HG03439 (cell line): ENCODE data around the gene TFCP2L1.
"Not testable (repeated sequence)": the region's sequence is repeated elsewhere in the genome, so short reads cannot be mapped to it uniquely, and the experiment has no call there.

Source experiments
- ATAC-seq: cut with Tn5 transposase; IDR thresholded peaks from one replicate; pipeline ENCODE4 v1.9.1; 2021; ENCODE audit warnings: mild to moderate bottlenecking, moderate library complexity; ENCODE audit not compliant: unreplicated experiment

The TFCP2L1 gene, protein sequence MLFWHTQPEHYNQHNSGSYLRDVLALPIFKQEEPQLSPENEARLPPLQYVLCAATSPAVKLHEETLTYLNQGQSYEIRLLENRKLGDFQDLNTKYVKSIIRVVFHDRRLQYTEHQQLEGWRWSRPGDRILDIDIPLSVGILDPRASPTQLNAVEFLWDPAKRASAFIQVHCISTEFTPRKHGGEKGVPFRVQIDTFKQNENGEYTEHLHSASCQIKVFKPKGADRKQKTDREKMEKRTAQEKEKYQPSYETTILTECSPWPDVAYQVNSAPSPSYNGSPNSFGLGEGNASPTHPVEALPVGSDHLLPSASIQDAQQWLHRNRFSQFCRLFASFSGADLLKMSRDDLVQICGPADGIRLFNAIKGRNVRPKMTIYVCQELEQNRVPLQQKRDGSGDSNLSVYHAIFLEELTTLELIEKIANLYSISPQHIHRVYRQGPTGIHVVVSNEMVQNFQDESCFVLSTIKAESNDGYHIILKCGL

DNA sequence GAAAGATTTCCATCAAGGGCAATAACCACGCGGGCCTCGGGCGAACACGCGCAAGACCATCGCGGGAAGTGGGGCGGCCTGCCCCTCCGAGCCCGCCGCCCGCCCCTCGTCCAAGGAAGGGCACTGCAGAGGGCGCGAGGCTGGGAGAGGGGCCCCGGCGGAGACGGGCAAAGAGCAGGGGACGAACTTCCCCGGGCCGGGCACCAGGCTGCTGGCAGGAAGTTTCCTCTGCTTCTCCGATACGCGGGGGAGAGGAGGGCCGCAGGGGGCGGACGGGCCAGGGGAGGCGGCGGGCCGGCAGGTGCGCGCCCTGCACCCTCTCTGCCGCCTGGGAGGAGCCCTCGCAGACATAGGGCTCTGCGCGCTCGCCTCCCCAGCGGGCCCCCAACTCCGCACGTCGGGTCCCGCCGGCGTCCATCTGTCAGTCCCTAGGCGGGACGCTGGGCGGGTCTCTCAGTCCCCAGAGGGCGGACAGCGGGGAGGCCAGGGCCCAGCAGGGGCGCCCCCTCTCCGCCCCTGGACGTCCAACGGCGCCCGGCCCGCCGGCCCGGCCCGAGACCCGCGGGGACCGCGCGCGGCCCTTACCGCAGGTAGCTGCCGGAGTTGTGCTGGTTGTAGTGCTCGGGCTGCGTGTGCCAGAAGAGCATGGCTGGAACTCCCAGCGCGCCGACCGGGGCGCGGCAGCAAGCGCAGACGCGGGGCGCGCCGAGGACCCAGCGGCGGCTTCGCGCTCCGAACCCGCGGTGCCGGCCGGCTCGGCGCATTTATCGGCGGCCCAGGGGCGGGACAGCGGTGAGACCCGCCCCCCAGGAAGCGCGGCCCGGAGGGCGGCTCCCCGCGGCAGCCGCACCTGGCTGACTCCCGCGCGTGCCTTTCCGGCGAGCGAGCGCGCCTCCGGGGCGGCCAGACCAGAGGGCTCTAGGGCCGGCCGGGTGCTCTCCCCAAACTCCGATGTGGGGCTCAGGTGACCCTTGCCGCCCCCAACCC is at the start of gene TFCP2L1:
Gene TFCP2L1, minus strand, starts transcription at position 740 of the 987 bp plus-strand sequence. Its CDS starts 93 bp downstream, at position 647.
- ATAC-seq = no peak

DNA sequence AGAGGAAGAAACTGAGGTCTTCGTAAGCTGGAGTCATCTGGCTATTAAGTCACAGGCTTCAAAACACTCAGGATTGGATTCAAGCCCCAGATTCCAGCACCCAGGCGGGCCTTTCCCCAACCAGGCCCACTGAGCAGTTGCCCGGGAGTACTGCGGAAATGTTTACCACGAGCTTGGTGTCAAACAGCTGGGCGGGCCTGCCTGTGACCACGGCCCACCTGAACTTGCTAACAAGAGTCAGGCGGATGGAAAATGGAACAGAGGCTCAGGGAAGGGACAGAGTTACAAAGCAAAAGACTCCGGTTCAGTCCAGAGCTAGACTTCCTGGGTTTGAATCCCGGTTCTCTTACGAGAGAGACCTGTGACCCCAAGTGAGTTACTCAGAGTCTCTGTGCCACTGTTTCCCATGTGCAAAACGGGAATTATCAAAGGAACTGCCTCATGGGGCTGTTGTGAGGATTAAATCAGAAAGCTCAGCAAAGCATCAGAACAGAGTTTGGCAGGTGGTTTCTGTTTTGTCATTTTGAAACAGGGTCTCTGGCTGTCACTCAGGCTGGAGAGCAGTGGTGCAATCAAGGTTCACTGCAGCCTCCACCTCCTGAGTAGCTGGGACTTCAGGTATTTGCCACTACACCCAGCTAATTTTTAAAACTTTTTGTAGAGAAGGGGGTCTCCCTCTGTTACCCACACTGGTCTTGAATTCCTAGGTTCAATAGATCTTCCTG is 49.0 kb upstream of the TFCP2L1 start:
- ATAC-seq = peak; percentile 71

DNA sequence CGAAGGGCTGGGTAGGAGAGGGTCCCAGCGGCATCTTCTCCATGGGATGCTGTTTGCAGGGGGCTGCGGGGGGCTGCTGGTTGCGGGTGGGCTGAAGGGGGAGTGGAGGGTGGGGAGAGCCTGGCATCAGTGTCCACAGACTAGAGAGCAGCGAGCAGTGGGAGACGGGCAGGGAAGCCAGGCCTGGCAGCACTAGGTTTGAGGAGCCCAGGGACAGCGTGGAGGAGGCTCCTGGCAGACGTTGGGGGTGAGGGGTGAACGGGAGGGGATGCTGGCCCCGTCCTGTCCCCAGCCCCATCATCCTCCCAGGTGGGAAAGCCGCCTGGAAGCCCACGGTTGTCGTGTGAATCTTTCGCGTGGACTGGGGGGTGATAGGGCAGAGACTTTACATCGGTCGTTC is 48.2 kb upstream of the TFCP2L1 start:
- no peak for ATAC-seq

DNA sequence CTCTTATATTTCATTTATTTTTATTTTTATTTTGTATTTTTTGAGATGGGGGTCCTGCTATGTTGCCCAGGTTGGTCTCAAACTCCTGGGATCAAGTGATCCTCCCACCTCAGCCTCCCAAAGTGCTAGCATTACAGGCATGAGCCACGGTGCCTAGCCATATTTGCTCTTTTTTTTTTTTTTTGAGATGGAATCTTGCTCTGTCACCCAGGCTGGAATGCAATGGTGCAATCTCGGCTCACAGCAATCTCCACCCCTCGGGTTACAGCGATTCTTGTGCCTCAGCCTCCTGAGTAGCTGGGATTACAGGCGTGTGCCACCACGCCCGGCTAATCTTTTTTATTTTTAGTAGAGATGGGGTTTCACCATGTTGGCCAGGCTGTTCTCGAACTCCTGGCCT is 46.3 kb upstream of the TFCP2L1 start:
- ATAC-seq = not testable (repeated sequence)

DNA sequence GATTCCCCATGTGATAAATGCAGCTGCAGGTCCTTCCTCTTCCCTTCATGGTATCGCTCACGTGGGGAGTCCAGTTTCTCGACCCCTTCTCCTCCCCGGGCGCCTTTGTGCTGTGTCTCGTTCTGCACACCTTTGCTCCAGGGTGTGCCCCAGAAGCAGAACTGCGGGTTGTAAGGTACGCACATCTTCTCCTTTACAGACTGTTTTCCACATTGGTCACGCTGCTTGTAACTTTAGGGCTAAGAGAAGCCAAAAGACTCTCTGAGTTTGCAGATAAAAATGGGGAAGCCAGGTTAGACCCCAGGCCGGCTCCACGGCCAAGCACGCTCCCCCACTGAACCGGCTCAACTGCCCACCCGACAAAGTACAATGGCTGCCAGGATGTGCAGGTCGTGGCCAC is 45.9 kb upstream of the TFCP2L1 start:
- ATAC-seq = no peak

DNA sequence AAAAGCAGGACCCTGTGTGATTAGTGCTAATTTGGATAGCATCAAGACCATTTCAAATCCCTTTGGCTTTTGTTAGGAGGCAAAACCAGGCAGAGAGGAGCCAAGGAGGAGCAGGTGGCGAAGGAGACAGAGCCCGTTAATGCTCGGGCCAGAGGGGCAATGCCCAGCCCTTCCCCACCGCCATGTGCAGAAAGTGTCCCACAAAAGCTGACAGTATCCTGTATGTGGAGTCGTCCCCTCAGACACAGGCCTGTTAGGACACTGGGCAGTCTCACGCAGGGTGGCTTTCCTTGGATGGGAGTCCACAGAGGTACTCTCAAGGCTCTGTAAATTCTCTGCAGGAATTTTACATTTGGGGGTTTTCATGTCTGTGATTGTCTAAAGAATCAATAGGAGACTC is 44.8 kb upstream of the TFCP2L1 start:
- ATAC-seq = no peak

DNA sequence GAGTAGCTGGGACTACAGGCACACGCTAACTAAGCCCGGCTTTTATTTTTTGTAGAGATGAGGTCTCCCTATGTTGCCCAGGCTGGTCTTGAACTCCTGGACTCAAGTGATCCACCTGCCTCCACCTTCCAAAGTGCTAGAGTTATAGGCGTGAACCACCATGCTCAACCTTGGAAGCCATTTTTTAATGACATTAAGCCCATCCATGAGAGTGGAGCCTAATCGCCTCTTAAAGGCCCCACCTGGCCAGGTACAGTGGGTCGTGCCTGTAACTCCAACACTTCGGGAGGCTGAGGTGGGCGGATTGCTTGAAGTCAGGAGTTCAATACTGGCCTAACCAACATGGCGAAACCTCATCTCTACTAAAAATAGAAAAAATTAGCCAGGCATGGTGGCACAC is 41.6 kb upstream of the TFCP2L1 start:
- no peak for ATAC-seq

DNA sequence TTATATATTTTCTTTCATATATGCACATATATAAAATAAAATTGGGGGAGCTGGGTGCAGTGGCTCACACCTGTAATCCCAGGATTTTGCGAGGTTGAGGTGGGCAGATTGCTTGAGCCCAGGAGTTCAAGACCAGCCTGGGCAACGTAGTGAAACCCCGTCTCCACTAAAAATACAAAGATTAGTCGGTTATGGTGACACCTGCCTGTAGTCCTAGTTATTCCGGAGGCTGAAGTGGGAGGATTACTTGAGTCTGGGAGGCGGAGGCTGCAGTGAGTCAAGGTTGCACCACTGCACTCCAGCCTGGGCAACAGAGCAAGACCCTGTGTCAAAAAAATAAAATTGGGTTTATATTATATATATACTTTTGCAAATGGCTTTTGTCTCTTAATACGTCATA is 39.6 kb upstream of the TFCP2L1 start:
- no peak for ATAC-seq

DNA sequence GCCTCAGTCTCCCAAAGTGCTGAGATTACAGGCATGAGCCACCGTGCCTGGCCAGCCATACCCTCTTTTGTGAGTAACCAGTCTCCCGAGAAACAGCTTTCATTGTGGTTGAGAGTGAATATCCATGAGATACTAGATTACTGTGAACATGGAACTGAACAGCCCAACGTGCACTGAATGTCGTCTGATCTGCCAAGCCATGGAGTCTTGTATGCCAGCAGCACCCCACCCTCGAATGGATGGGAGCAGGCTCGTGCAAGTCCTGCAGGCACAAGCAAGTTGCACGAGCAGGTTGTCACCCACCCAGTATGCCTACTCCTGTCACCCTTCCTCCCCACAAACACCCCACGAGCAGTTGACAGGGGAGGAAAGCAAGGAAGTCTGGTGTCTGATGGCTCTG is 36.5 kb upstream of the TFCP2L1 start:
- no peak for ATAC-seq

DNA sequence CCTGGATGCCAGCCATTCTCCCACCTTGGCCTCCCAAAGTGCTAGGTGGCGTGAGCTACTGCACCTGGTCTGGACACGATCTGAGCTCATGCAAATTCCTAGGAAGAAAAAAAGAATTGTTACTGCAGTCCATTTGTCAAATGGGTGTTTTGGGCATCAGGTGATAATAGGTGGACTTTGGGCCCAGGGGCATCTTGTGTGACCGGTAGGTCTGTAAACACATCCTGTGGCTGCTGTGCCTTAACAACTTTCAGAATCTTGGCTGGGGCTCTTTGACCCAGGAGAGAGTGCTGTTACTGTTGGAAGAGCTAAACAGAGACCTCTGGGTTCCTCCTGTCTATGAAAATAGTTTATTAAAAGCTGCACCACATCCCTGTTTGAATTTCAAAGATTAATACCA is 34.9 kb upstream of the TFCP2L1 start:
- ATAC-seq = no peak

DNA sequence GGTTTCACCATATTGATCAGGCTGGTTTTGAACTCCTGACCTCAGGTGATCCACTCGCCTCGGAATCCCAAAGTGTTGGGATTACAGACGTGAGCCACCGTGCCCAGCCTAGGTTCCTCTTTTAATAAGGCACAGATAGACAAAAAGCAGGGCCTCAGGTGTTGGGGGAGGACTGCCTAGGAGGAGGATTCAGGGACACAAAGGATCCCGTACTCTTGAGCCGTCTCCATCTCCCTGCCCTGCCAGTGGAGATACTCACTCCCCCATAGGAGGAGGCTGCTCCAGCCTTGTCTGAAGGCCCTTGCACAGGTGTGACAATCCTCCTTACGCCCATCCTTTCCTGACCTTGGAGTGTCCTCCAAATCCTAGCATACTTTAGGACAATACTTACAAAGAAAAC is 32.0 kb upstream of the TFCP2L1 start:
- ATAC-seq = no peak

DNA sequence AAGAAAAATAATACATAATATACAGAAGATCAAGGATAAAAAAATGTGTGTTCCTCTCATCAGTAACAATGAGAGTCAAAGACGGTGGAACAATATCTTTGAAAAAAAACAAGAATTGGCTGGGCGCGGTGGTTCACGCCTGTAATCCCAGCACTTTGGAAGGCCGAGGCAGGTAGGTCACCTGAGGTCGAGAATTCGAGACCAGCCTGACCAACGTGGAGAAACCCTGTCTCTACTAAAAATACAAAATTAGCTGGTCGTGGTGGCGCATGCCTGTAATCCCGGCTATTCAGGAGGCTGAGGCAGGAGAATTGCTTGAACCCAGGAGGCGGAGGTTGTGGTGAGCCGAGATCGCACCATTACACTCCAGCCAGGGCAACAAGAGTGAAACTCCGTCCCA is 28.7 kb upstream of the TFCP2L1 start:
- not testable (repeated sequence) for ATAC-seq

DNA sequence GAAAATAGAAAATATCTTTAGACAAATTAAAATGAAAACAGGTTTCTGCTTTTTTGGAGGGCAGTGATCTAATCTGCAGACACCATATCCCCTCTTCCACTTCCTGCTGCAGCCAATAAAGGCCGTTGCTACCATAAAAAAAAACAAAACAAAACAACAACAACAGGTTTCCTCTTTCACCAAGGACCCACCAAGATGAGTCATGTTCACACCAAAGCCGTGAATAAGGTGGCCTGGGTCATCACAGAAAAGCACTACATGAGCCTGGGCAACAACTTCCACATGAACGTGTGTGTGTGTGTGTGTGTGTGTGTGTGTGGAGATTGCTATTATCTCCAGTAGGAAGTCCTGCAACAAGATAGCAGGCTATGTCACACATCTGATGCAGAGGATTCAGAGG is 24.8 kb upstream of the TFCP2L1 start:
- peak; percentile 85 for ATAC-seq

DNA sequence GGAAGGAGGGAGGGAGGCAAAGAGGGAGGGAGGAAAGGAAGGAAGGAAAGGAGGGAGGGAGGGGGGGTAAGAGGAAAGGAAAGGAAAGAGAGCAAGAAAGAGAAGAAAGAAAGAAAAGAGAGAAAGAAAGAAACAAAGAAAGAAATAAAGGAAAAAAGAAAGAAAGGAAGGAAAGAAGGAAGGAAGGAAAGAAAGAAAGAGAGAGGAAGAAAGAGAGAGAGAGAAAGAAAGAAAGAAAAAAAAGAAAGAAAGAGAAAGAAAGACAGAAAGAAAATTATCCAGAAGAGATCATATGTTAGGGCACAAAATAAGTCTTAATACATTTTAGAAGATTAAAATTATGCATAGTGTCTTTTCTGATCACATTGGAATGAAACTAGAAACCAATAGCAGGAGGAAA is 24.3 kb upstream of the TFCP2L1 start:
- no peak for ATAC-seq

DNA sequence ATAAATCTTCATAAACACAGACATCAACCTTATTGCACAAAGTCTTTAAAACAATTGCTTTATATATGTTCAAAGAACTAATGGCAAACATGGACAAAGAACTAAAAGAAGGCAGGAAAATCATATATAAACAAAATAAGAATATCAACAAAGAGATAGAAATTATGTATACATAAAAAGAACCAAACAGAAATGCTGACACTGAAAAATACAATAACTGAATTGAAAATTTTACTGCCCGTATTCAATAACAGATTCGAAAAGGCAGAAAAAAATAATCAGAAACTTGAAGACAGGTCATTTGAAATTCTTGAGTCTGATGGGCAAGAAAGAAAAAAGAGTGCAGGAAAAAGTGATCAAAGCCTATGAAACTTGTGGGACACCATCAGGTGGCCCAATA is 22.0 kb upstream of the TFCP2L1 start:
- no peak for ATAC-seq

DNA sequence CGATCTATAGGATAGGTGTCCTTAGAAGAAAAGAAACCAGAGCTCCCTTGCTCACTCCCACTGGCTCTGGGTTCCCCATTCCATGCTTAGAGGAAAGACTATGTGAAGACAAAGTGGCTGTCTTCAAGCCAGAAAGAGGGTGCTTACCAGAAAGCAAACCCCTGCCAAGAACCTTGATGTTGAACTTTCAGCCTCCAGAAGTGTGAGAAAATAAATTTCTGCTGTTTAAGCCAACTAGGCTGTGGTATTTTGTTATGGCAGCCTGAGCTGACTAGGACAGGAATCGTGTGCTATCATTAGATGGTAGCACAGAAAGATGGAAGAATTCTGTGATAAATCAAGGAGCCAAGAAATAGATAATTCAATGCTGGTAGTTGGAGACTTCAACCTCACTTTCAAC is 19.9 kb upstream of the TFCP2L1 start:
- no peak for ATAC-seq

DNA sequence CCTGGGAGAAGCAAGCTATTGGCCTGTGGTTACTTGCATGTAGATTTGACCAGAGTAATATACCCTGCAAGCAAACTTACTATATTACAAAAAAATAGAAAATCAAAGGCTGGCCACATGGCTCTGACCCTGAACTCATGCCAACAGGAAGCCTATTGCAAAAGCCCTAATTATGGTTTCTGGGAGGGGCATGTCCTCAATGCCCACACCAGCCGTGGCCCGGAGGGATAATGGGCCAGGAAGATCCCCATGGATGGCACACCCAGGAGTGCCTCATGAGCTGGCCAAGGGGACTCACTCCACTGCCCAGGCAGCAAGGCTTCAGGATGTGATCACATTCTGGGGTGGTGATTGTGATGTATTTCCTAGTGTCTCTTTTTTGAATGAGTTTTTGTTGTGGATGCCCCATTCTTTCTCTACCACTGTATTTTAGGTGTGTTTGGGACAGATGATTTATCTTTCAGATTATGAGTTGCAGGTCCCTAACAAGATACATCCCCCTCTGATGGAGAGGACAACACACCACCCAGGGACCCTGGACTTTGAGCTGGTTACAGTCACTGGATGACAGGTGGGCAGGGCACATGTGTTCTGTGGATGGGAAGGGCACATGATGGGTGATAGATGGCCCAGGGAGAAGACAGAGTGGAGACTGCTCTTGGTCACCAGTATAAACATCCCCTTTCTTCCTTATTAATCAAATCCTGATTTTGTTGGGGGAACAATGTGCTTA is 18.7 kb upstream of the TFCP2L1 start:
- ATAC-seq = no peak

DNA sequence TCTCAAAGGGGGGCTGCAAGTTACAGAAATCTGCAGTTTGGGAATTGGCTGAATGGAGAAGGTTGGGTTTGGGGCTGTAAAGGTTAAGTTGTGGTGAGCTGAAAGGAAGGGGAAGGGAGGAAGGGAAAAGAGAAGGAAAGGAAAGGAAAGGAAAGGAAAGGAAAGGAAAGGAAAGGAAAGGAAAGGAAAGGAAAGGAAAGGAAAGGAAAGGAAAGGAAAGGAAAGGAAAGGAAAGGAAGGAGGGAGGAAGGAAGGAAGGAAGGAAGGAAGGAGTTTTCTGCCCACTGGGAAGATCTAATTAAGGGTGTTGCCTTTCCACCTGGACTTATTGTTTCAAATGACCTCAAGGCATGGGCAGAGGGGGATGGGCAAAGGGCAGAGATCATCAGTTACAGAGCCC is 16.2 kb upstream of the TFCP2L1 start:
- ATAC-seq = not testable (repeated sequence)

DNA sequence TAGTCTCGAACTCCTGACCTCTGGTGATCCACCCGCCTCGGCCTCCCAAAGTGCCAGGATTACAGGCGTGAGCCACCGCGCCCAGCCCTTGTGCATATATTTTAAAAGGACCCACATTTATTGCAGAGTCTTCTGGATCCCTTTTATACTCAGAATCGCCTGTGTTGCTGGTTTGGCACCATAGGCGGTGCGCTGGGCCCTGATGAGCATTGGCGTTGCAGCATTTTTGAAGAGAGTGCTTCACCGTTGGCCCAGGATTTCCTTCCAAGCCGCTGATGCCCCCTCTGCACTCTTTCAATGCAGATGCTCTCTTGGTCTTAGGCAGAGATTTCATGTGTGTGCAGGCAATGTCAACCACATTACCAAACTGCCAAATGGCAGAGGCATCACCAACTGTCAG is 13.5 kb upstream of the TFCP2L1 start:
- no peak for ATAC-seq

DNA sequence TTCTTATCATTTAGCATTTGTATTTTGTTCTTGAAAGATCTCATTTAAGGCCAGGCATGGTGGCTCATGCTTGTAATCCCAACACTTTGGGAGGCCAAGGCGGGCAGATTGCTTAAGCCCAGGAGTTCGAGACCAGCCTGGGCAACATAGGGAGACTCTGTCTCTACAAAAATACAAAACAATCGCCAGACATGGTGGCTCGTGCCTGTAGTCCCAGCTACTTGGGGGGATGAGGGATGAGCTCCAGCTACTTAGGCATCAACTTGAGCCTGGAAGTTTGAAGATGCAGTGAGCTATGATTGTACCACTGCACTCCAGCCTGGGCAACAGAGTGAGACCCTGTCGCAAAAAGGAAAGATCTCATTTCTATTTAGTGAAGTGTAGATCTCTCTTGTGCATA is 12.9 kb upstream of the TFCP2L1 start:
- not testable (repeated sequence) for ATAC-seq
